Rectal smooth muscle tissue (tissue), 1 donor: ENCODE data around the gene PDE4D.
"Not testable (repeated sequence)": the region's sequence is repeated elsewhere in the genome, so short reads cannot be mapped to it uniquely, and the experiment has no call there.

Experiments
- H3K27ac ChIP-seq: one replicate; pipeline ENCODE4 v1.7.0; 2013; ENCODE audit warnings: low read depth, low read length, inconsistent platforms
- H3K27me3 ChIP-seq: one replicate; pipeline ENCODE4 v1.7.0; 2013; ENCODE audit warnings: low read length; ENCODE audit not compliant: control insufficient read depth, insufficient read depth
- H3K36me3 ChIP-seq: one replicate; pipeline ENCODE4 v1.7.0; 2013; ENCODE audit warnings: low read length; ENCODE audit not compliant: control insufficient read depth, insufficient read depth
- H3K4me1 ChIP-seq: one replicate; pipeline ENCODE4 v1.7.0; 2013; ENCODE audit warnings: low read length; ENCODE audit not compliant: control insufficient read depth, insufficient read depth
- H3K4me3 ChIP-seq: one replicate; pipeline ENCODE4 v1.7.0; 2013; ENCODE audit warnings: low read length
- H3K9ac ChIP-seq: one replicate; pipeline ENCODE4 v1.7.0; 2013; ENCODE audit warnings: low read length

PDE4D gene

GRCh38 chr5:59760785-59761348 lies 132.7 kb downstream of the PDE4D start:
- H3K4me3 ChIP-seq = no peak overlapping the region
- no peak overlapping the region for H3K27ac ChIP-seq
- peaks cover 22% of the 10 kb centered on the region for H3K4me1 ChIP-seq
- H3K36me3 ChIP-seq = no peaks in the 10 kb centered on the region
- H3K27me3 ChIP-seq = no peaks in the 10 kb centered on the region
- no peak overlapping the region for H3K9ac ChIP-seq

- H3K9ac ChIP-seq = no peak overlapping the region
- no peaks in the 10 kb centered on the region for H3K27me3 ChIP-seq
- H3K36me3 ChIP-seq = no peaks in the 10 kb centered on the region
- no peak overlapping the region for H3K4me3 ChIP-seq
- H3K4me1 ChIP-seq = peaks cover 13% of the 10 kb centered on the region
- no peak overlapping the region for H3K27ac ChIP-seq
These were observed 133.8 kb downstream of the PDE4D start for GRCh38 chr5:59759600-59760351.

GRCh38 chr5:59758566-59758965 lies 135.0 kb downstream of the PDE4D start:
- H3K4me3 ChIP-seq = no peak overlapping the region

GRCh38 chr5:59757442-59757841 lies 136.1 kb downstream of the PDE4D start:
- no peaks in the 10 kb centered on the region for H3K36me3 ChIP-seq
- H3K27me3 ChIP-seq = no peaks in the 10 kb centered on the region
- no peak overlapping the region for H3K4me3 ChIP-seq
- H3K9ac ChIP-seq = no peak overlapping the region
- no peak overlapping the region for H3K27ac ChIP-seq
- H3K4me1 ChIP-seq = peaks cover 10% of the 10 kb centered on the region

More at GRCh38 chr5:59758566-59758965, 135.0 kb downstream of the PDE4D start:
- Histone ChIP-seq H3K36me3 (no peaks in the 10 kb centered on the region), H3K27ac (no peak overlapping the region), H3K4me1 (peaks cover 11% of the 10 kb centered on the region), H3K27me3 (no peaks in the 10 kb centered on the region), H3K9ac (no peak overlapping the region)

GRCh38 chr5:59756373-59757035 lies 137.0 kb downstream of the PDE4D start:
- Histone ChIP-seq H3K4me1 (peaks cover 10% of the 10 kb centered on the region), H3K27me3 (no peaks in the 10 kb centered on the region), H3K27ac (no peak overlapping the region)

GRCh38 chr5:59755476-59755875 lies 138.1 kb downstream of the PDE4D start:
- H3K4me3 ChIP-seq = no peak overlapping the region
- H3K27ac ChIP-seq = no peak overlapping the region
- H3K27me3 ChIP-seq = no peaks in the 10 kb centered on the region
- H3K9ac ChIP-seq = no peak overlapping the region
- no peaks in the 10 kb centered on the region for H3K36me3 ChIP-seq
- H3K4me1 ChIP-seq = peaks cover 6% of the 10 kb centered on the region

More at GRCh38 chr5:59756373-59757035, 137.0 kb downstream of the PDE4D start:
- Histone ChIP-seq H3K36me3 (no peaks in the 10 kb centered on the region), H3K4me3 (no peak overlapping the region), H3K9ac (no peak overlapping the region)

- Histone ChIP-seq H3K27ac (no peak overlapping the region), H3K36me3 (no peaks in the 10 kb centered on the region), H3K9ac (no peak overlapping the region), H3K4me3 (no peak overlapping the region), H3K27me3 (no peaks in the 10 kb centered on the region), H3K4me1 (peaks cover 6% of the 10 kb centered on the region)
These were observed 139.9 kb downstream of the PDE4D start for GRCh38 chr5:59753599-59753998.

GRCh38 chr5:59749782-59750520 lies 143.6 kb downstream of the PDE4D start:
- Histone ChIP-seq H3K27ac (no peak overlapping the region), H3K4me1 (peaks cover 6% of the 10 kb centered on the region), H3K9ac (no peak overlapping the region), H3K36me3 (no peaks in the 10 kb centered on the region), H3K4me3 (no peak overlapping the region), H3K27me3 (no peaks in the 10 kb centered on the region)

GRCh38 chr5:59748036-59748663 lies 145.4 kb downstream of the PDE4D start:
- not testable (repeated sequence) for H3K4me1 ChIP-seq, H3K36me3 ChIP-seq, H3K4me3 ChIP-seq, H3K27ac ChIP-seq, H3K9ac ChIP-seq, H3K27me3 ChIP-seq

GRCh38 chr5:59746241-59746765 lies 147.2 kb downstream of the PDE4D start:
- Histone ChIP-seq H3K4me3 (no peak overlapping the region), H3K27me3 (no peaks in the 10 kb centered on the region), H3K27ac (peak overlapping the region; percentile 27), H3K36me3 (no peaks in the 10 kb centered on the region), H3K9ac (no peak overlapping the region), H3K4me1 (peaks cover 9% of the 10 kb centered on the region)

GRCh38 chr5:59745415-59745863 lies 148.1 kb downstream of the PDE4D start:
- Histone ChIP-seq H3K9ac (no peak overlapping the region), H3K4me1 (peaks cover 9% of the 10 kb centered on the region), H3K4me3 (no peak overlapping the region), H3K36me3 (no peaks in the 10 kb centered on the region), H3K27ac (peak overlapping the region; percentile 71), H3K27me3 (no peaks in the 10 kb centered on the region)
